Esophagus muscularis mucosa (tissue), 4 donors: ENCODE measurements around the gene DPEP2.

ENCODE experiments used
- CTCF ChIP-seq, 3 experiments: fragments of 200-600 bp in 2 of 3; fragments of 450-650 bp in 1 of 3; sonication (generic) in 2 of 3; IDR thresholded peaks; one replicate each; pipeline ENCODE4 v1.5.1; 2017 to 2019; ENCODE audit warnings: antibody characterized with exemption in 3 of 3, mild to moderate bottlenecking in 2 of 3, moderate library complexity in 1 of 3
- EP300 ChIP-seq: sonication (generic); formaldehyde crosslinking; IDR thresholded peaks from one replicate; pipeline ENCODE4 v1.6.1; 2017; ENCODE audit warnings: antibody characterized with exemption
- POLR2A ChIP-seq: fragments of 450-650 bp; IDR thresholded peaks from one replicate; pipeline ENCODE4 v1.6.1; 2017; ENCODE audit warnings: antibody characterized with exemption, moderate library complexity, mild to moderate bottlenecking, low read depth
- POLR2AphosphoS5 ChIP-seq, 2 donors: sonication (generic); formaldehyde crosslinking; IDR thresholded peaks; one replicate each; pipeline ENCODE4 v1.6.1; 2017; ENCODE audit warnings: antibody characterized with exemption in 2 of 2

GRCh38 chr16:67962135-67962534, 37.1 kb downstream of the DPEP2 start:
- TF ChIP-seq CTCF (IDR thresholded peaks at IDR 0.05) (no peak), POLR2A (no peak), EP300 (no peak), POLR2AphosphoS5 (IDR thresholded peaks at IDR 0.05) (no peak)
